Trophoblast cell (in vitro differentiated cells and primary cell): ENCODE results near the gene TMEM181.

Experiments used
- DNase-seq, 2 donors: peaks; one replicate each; pipeline ENCODE4 v3.0.0-alpha.2; 2016
- H2AFZ ChIP-seq: 2 replicates; pipeline ENCODE4 v1.6.1; 2013; ENCODE audit warnings: low read length, moderate library complexity, mild to moderate bottlenecking; ENCODE audit not compliant: insufficient read depth, poor library complexity
- H2AK5ac ChIP-seq: 2 replicates; pipeline ENCODE4 v1.6.1; 2013; ENCODE audit warnings: mild to moderate bottlenecking, low read length
- H2BK120ac ChIP-seq: 2 replicates; pipeline ENCODE4 v1.6.1; 2013; ENCODE audit warnings: low read length, mild to moderate bottlenecking, moderate library complexity; ENCODE audit not compliant: insufficient read depth, poor library complexity
- H2BK12ac ChIP-seq: 2 replicates; pipeline ENCODE4 v1.6.1; 2013; ENCODE audit warnings: mild to moderate bottlenecking, low read length, moderate library complexity
- H2BK5ac ChIP-seq: 2 replicates; pipeline ENCODE4 v1.6.1; 2013; ENCODE audit warnings: low read length, low read depth, moderate library complexity, mild to moderate bottlenecking; ENCODE audit not compliant: poor library complexity
- H3K14ac ChIP-seq: 2 replicates; pipeline ENCODE4 v1.6.1; 2013; ENCODE audit warnings: mild to moderate bottlenecking, low read length
- H3K18ac ChIP-seq: 2 replicates; pipeline ENCODE4 v1.6.1; 2013; ENCODE audit warnings: mild to moderate bottlenecking, low read length
- H3K23ac ChIP-seq: 2 replicates; pipeline ENCODE4 v1.6.1; 2013; ENCODE audit warnings: low read length
- H3K27ac ChIP-seq: 2 replicates; pipeline ENCODE4 v1.5.1; 2013; ENCODE audit warnings: low read depth, mild to moderate bottlenecking, inconsistent platforms, low read length, moderate library complexity
- H3K27me3 ChIP-seq: 2 replicates; pipeline ENCODE4 v1.6.1; 2013; ENCODE audit warnings: inconsistent platforms, mild to moderate bottlenecking, low read length, moderate library complexity; ENCODE audit not compliant: insufficient read depth
- H3K36me3 ChIP-seq, 2 experiments: 1 replicate in 1 of 2; 2 replicates in 1 of 2; pipeline ENCODE4 v1.6.1; 2013; ENCODE audit warnings: low read length in 2 of 2, mild to moderate bottlenecking in 2 of 2, moderate library complexity in 1 of 2; ENCODE audit not compliant: insufficient read depth in 2 of 2, control insufficient read depth in 1 of 2
- H3K4ac ChIP-seq: 2 replicates; pipeline ENCODE4 v1.6.1; 2013; ENCODE audit warnings: low read depth, mild to moderate bottlenecking, low read length, moderate library complexity
- H3K4me1 ChIP-seq, 2 experiments: 1 replicate in 1 of 2; 2 replicates in 1 of 2; pipeline ENCODE4 v1.6.1; 2013; ENCODE audit warnings: low read length in 2 of 2, mild to moderate bottlenecking in 2 of 2, moderate library complexity in 1 of 2; ENCODE audit not compliant: insufficient read depth in 2 of 2, control insufficient read depth in 1 of 2
- H3K4me2 ChIP-seq: 2 replicates; pipeline ENCODE4 v1.6.1; 2013; ENCODE audit warnings: inconsistent platforms, mild to moderate bottlenecking, low read length, moderate library complexity
- H3K4me3 ChIP-seq: 2 replicates; pipeline ENCODE4 v1.5.1; 2013; ENCODE audit warnings: mild to moderate bottlenecking, low read depth, low read length, inconsistent platforms
- H3K79me1 ChIP-seq: one replicate; pipeline ENCODE4 v1.6.1; 2013; ENCODE audit warnings: low read length
- H3K79me2 ChIP-seq: 2 replicates; pipeline ENCODE4 v1.6.1; 2013; ENCODE audit warnings: low read length, mild to moderate bottlenecking; ENCODE audit not compliant: control insufficient read depth, insufficient read depth, poor library complexity
- H3K9ac ChIP-seq: 2 replicates; pipeline ENCODE4 v1.6.1; 2013; ENCODE audit warnings: mild to moderate bottlenecking, low read length
- H3K9me3 ChIP-seq: 2 replicates; pipeline ENCODE4 v1.6.1; 2013; ENCODE audit warnings: low read depth, mild to moderate bottlenecking, control low read depth, inconsistent platforms, low read length; ENCODE audit not compliant: insufficient read depth
- H4K12ac ChIP-seq: 2 replicates; pipeline ENCODE4 v1.6.1; 2013; ENCODE audit warnings: low read depth, mild to moderate bottlenecking, low read length, moderate library complexity
- H4K8ac ChIP-seq: 2 replicates; pipeline ENCODE4 v1.6.1; 2013; ENCODE audit warnings: low read depth, mild to moderate bottlenecking, low read length, moderate library complexity
- H4K91ac ChIP-seq: one replicate; pipeline ENCODE4 v1.6.1; 2013; ENCODE audit warnings: low read depth, mild to moderate bottlenecking, low read length, moderate library complexity
- WGBS: extraction: QIAGEN DNeasy Blood & Tissue Kit; methylation state at CpG from one replicate; pipeline ENCODE4 v1.1.7; 2013; ENCODE audit warnings: missing lambda C conversion rate; ENCODE audit not compliant: insufficient read length, insufficient coverage; ENCODE audit errors: extremely low coverage; 5-methylcytosine and 5-hydroxymethylcytosine counted together

Gene TMEM181

DNA sequence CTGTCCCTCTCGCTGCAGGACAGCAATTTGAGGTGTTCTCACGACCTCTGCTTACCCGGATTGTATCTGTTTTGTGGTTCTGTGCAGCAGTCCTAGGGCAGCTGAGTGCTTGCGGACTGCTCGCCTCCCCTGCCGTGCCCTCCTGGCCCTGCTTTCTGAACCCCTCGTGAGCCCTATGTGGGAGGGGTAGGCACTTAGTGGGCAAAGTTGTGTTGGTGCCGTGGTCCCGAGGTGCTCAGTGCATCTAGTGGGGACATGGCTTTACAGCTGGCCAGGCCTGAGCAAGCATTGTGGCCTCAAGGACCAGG, 5.2 kb downstream of the TMEM181 start:
- no peaks in the 10 kb centered on the region for H3K36me3 ChIP-seq
- no peaks in the 10 kb centered on the region for H3K9me3 ChIP-seq

DNA sequence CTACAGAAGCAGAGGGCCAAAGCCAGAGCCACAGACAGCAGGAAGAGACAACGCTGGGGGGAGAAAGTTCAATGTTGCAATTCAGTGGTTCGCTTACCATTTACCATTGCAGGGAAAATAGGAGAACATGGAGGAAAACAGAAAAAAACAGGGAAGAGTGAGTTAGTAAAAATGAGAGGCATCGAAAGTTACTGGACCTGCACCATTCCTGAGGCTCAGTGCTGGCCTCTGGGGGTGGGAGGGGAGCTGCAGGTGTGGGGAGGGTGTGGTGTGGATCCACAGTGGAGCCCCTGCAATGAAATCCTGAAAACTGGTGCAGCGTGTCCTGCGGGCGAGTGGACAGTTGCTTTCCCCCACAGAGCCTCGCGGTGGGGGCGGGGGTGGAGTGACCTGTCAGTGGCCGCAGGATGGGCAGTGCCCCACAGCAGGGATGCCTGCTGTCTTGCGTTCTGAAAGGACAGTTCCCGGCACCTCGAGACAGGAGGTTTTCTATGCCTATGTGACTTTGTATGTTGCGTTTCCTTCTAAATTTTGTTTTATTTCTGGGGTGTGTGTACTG, 5.7 kb downstream of the TMEM181 start:
- no peak overlapping the region for H3K14ac ChIP-seq
- no peak overlapping the region for H2AK5ac ChIP-seq
- H4K91ac ChIP-seq: no peak overlapping the region
- H3K4me2 ChIP-seq: no peak overlapping the region
- H3K9ac ChIP-seq: no peak overlapping the region
- H3K4me3 ChIP-seq: no peak overlapping the region
- peaks cover under 1% of the 10 kb centered on the region for H3K79me1 ChIP-seq
- no peak overlapping the region for H2BK120ac ChIP-seq
- WGBS: no CpG with 5 or more reads among the region's 14 CpGs
- H3K27ac ChIP-seq: no peak overlapping the region
- peaks cover 0 to 2% of the 10 kb centered on the region in 2 experiments for H3K36me3 ChIP-seq
- DNase-seq: no peak
- no peak overlapping the region for H2BK12ac ChIP-seq
- no peak overlapping the region for H2BK5ac ChIP-seq
- H3K18ac ChIP-seq: no peak overlapping the region
- peaks cover 5% of the 10 kb centered on the region for H3K79me2 ChIP-seq
- H4K12ac ChIP-seq: no peak overlapping the region
- H3K9me3 ChIP-seq: no peaks in the 10 kb centered on the region
- H3K27me3 ChIP-seq: no peaks in the 10 kb centered on the region
- H3K4me1 ChIP-seq: peaks cover 15 to 21% of the 10 kb centered on the region in 2 experiments
- H2AFZ ChIP-seq: no peak overlapping the region
- no peak overlapping the region for H4K8ac ChIP-seq
- no peak overlapping the region for H3K4ac ChIP-seq
- H3K23ac ChIP-seq: no peak overlapping the region

More for the DNA sequence above, 5.2 kb downstream of the TMEM181 start:
- Histone ChIP-seq H2AFZ (no peak overlapping the region), H3K27me3 (no peaks in the 10 kb centered on the region), H3K4me1 (peaks cover 15 to 21% of the 10 kb centered on the region in 2 experiments), H3K4me2 (no peak overlapping the region), H2BK12ac (no peak overlapping the region), H3K14ac (no peak overlapping the region), H3K18ac (no peak overlapping the region), H3K27ac (no peak overlapping the region), H3K79me2 (peaks cover 9% of the 10 kb centered on the region), H3K4ac (no peak overlapping the region), H2AK5ac (no peak overlapping the region), H4K8ac (no peak overlapping the region), H2BK5ac (no peak overlapping the region), H3K4me3 (no peak overlapping the region), H2BK120ac (no peak overlapping the region), H4K12ac (no peak overlapping the region), H3K9ac (no peak overlapping the region), H3K23ac (no peak overlapping the region), H4K91ac (no peak overlapping the region), H3K79me1 (peaks cover 5% of the 10 kb centered on the region)
- WGBS: no CpG with 5 or more reads among the region's 9 CpGs
- DNase-seq: no peak

DNA sequence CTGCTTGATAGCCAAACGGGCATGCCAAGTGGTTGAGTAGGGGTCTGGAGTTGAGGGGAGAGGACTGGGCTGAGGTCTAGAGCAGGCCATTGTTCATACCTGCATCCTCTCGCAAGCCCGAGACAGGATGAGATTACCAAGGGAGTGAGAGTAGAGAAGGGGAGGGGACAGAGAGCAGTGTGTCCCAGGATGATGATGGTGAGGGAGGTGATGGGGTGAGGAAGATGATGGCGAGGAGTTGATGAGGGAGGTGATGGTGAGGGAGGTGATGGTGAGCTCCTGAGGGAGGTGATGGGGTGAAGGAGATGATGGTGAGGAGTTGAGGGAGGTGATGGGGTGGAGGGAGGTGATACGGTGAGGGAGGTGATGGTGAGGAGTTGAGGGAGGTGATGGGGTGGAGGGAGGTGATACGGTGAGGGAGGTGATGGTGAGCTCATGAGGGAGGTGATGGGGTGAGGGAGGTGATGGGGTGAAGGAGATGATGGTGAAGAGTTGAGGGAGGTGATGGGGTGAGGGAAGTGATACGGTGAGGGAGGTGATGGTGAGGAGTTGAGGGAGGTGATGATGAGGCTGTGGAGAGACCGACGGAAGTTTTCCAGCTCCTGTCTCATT, 6.4 kb downstream of the TMEM181 start:
- Histone ChIP-seq H2BK5ac (no peak overlapping the region), H3K14ac (no peak overlapping the region), H2AK5ac (no peak overlapping the region), H3K23ac (no peak overlapping the region), H4K12ac (no peak overlapping the region), H2BK120ac (no peak overlapping the region), H3K79me2 (peaks cover 1% of the 10 kb centered on the region), H2BK12ac (no peak overlapping the region), H3K27ac (no peak overlapping the region), H2AFZ (no peak overlapping the region), H3K27me3 (no peaks in the 10 kb centered on the region), H4K91ac (no peak overlapping the region), H3K4me1 (peaks cover 9 to 15% of the 10 kb centered on the region in 2 experiments), H3K79me1 (no peaks in the 10 kb centered on the region), H3K36me3 (peaks cover 0 to 2% of the 10 kb centered on the region in 2 experiments), H3K9me3 (no peaks in the 10 kb centered on the region), H4K8ac (no peak overlapping the region), H3K4me3 (no peak overlapping the region), H3K4ac (peak overlapping the region; percentile 1), H3K9ac (no peak overlapping the region), H3K18ac (no peak overlapping the region), H3K4me2 (no peak overlapping the region)
- no peak for DNase-seq
- WGBS: 100% methylated on average over 4 of the region's 9 CpGs

DNA sequence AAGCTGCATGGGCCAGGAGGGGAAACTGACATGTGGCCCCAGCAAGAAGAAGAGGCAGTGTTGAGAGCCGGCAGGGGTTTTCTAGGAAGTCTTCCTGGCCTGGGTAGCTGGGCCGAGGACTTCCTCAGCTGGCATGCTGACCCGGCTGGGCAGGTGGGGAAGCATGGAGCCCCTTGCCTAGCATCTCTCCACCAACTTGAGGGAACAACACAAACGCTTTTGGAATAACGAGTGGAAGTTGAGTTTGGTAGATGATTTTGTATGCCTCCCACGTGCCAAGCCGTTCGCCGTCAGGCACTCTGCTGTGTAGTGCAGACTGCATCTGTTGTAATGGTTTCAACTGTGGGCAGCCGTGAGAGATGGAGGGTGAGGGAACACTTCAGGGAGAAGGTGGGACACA, 7.3 kb downstream of the TMEM181 start:
- DNase-seq: no peak
- H3K4me3 ChIP-seq: no peak overlapping the region
- peaks cover 1% of the 10 kb centered on the region for H3K79me2 ChIP-seq
- H2AFZ ChIP-seq: no peak overlapping the region
- no peak overlapping the region for H3K4ac ChIP-seq
- no peak overlapping the region for H3K23ac ChIP-seq
- no peak overlapping the region for H3K4me2 ChIP-seq
- no CpG with 5 or more reads among the region's 10 CpGs for WGBS
- H3K79me1 ChIP-seq: no peaks in the 10 kb centered on the region
- peaks cover 2 to 12% of the 10 kb centered on the region in 2 experiments for H3K4me1 ChIP-seq
- no peak overlapping the region for H2BK120ac ChIP-seq
- no peak overlapping the region for H3K18ac ChIP-seq
- H2AK5ac ChIP-seq: no peak overlapping the region
- H3K36me3 ChIP-seq: peaks cover under 1 to 3% of the 10 kb centered on the region in 2 experiments
- no peak overlapping the region for H4K8ac ChIP-seq
- H3K27ac ChIP-seq: no peak overlapping the region
- no peak overlapping the region for H4K12ac ChIP-seq
- no peaks in the 10 kb centered on the region for H3K9me3 ChIP-seq
- no peaks in the 10 kb centered on the region for H3K27me3 ChIP-seq
- H3K14ac ChIP-seq: no peak overlapping the region
- H2BK12ac ChIP-seq: no peak overlapping the region
- no peak overlapping the region for H3K9ac ChIP-seq
- no peak overlapping the region for H4K91ac ChIP-seq
- H2BK5ac ChIP-seq: no peak overlapping the region
